GM12878 (cell line): Measurements from ENCODE around the gene FSTL4. TPM values are rescaled to one million over a fixed set of nuclear protein-coding genes. Genes with fewer than 3 reads are reported as not detected.

Experiments used
- ATAC-seq: fragments of 200-7000 bp; cut with Tn5 transposase; 3 replicates; pipeline ENCODE4 v1.9.1; 2020; ENCODE audit warnings: mild to moderate bottlenecking, moderate library complexity
- BruUV-seq: library from RNA; stranded (reverse); fragments of 400-500 nt; replicated peaks from 2 replicates; lab custom pipeline; 2021; lab: Mats Ljungman, UMichigan
- CTCF ChIA-PET: fragments of 300-600 bp; sonication (Branson Sonifier 250); formaldehyde crosslinking; extraction: SDS; loops from one replicate; lab custom pipeline; 2021; ENCODE audit warnings: inconsistent platforms; lab: Yijun Ruan, JAX
- POLR2A ChIA-PET: fragments of 350-600 bp; formaldehyde crosslinking; extraction: SDS; loops from one replicate; lab custom pipeline; 2021; ENCODE audit warnings: inconsistent platforms; lab: Charles Lee
- RAD21 ChIA-PET: fragments of 300-600 bp; sonication (Branson Sonifier 250); formaldehyde crosslinking; loops from one replicate; lab custom pipeline; 2023; ENCODE audit warnings: antibody characterized with exemption; ENCODE audit not compliant: unreplicated experiment; lab: Charles Lee
- SMC1A ChIA-PET: fragments of 300-600 bp; sonication (Branson Sonifier 250); formaldehyde crosslinking; loops from one replicate; lab custom pipeline; 2023; ENCODE audit not compliant: unreplicated experiment, uncharacterized antibody; lab: Charles Lee
- DNase-seq: peaks from one replicate; pipeline ENCODE4 v3.0.0-alpha.2; 2011; ENCODE audit warnings: low read depth, low spot score
- FAIRE-seq: peaks from 3 replicates; lab custom pipeline; 2011; peaks lifted over from hg19 to GRCh38; lab: Jason Lieb, UNC
- H2AFZ ChIP-seq: 2 replicates; pipeline ENCODE4 v1.6.0; 2011; ENCODE audit warnings: low read depth, low read length, control low read depth; ENCODE audit not compliant: control insufficient read depth
- H3K27ac ChIP-seq: 2 replicates; pipeline ENCODE4 v1.5.1; 2011; ENCODE audit warnings: control low read depth; ENCODE audit not compliant: control insufficient read depth, insufficient read depth
- H3K27me3 ChIP-seq, 2 experiments: replicated peaks in 1 of 2; 2 replicates each; pipeline versions ENCODE4 v1.6.0 to v1.6.1; 2011; ENCODE audit warnings: low read length in 1 of 2; ENCODE audit not compliant: control insufficient read depth in 2 of 2, insufficient read depth in 2 of 2
- H3K36me3 ChIP-seq, 2 experiments: 2 replicates each; pipeline ENCODE4 v1.5.1; 2011; ENCODE audit warnings: low read length in 1 of 2; ENCODE audit not compliant: control insufficient read depth in 2 of 2, insufficient read depth in 2 of 2
- H3K4me1 ChIP-seq: 2 replicates; pipeline ENCODE4 v1.6.1; 2011; ENCODE audit warnings: mild to moderate bottlenecking, low read length, moderate library complexity, mixed read lengths; ENCODE audit not compliant: control insufficient read depth, insufficient read depth
- H3K4me2 ChIP-seq: 2 replicates; pipeline ENCODE4 v1.6.0; 2011; ENCODE audit warnings: control low read depth; ENCODE audit not compliant: control insufficient read depth, insufficient read depth
- H3K4me3 ChIP-seq: fragments of 200-600 bp; sonication (generic); 2 replicates; pipeline ENCODE4 v1.5.1; 2016
- H3K79me2 ChIP-seq: 2 replicates; pipeline ENCODE4 v1.6.0; 2011; ENCODE audit warnings: low read length; ENCODE audit not compliant: control insufficient read depth, insufficient read depth
- H3K9ac ChIP-seq: 2 replicates; pipeline ENCODE4 v1.8.0; 2011; ENCODE audit warnings: low read length, control low read depth, mixed read lengths; ENCODE audit not compliant: control insufficient read depth, insufficient read depth
- H3K9me3 ChIP-seq: replicated peaks from 3 replicates; pipeline ENCODE4 v1.5.1; 2011; ENCODE audit warnings: mild to moderate bottlenecking, low read length; ENCODE audit not compliant: control insufficient read depth, insufficient read depth
- H4K20me1 ChIP-seq: 2 replicates; pipeline ENCODE4 v1.6.0; 2011; ENCODE audit not compliant: control insufficient read depth, insufficient read depth
- BACH1 ChIP-seq: fragments of 450-650 bp; IDR thresholded peaks from 2 replicates; pipeline ENCODE4 v1.6.1; 2017; ENCODE audit warnings: mild to moderate bottlenecking, borderline replicate concordance
- BHLHE40 ChIP-seq, 2 experiments: fragments of 450-650 bp in 1 of 2; IDR thresholded peaks; 2 replicates each; pipeline ENCODE4 v1.6.1; 2011 to 2017; ENCODE audit warnings: low read depth in 2 of 2, borderline replicate concordance in 1 of 2, improper control_type of control experiment in 1 of 2, low read length in 1 of 2, mild to moderate bottlenecking in 1 of 2
- CREM ChIP-seq: IDR thresholded peaks from 2 replicates; pipeline ENCODE4 v1.6.1; 2014; ENCODE audit warnings: antibody characterized with exemption, low read depth
- EZH2 ChIP-seq: IDR thresholded peaks from 2 replicates; pipeline ENCODE4 v1.6.1; 2012; ENCODE audit warnings: low read depth, mild to moderate bottlenecking, control low read depth, inconsistent platforms, low read length, borderline replicate concordance; ENCODE audit not compliant: control insufficient read depth
- GATAD2B ChIP-seq: fragments of 450-650 bp; conservative IDR thresholded peaks from 2 replicates; pipeline ENCODE4 v1.6.1; 2017; ENCODE audit warnings: low read depth, mild to moderate bottlenecking, moderate library complexity
- IKZF1 ChIP-seq: fragments of 450-650 bp; conservative IDR thresholded peaks from 2 replicates; pipeline ENCODE4 v1.6.1; 2017; ENCODE audit warnings: antibody characterized with exemption, mild to moderate bottlenecking
- IKZF2 ChIP-seq, 2 experiments: fragments of 450-650 bp; IDR thresholded peaks; 2 replicates each; pipeline ENCODE4 v1.6.1; 2017; ENCODE audit warnings: mild to moderate bottlenecking in 2 of 2, moderate library complexity in 2 of 2
- LARP7 ChIP-seq: fragments of 450-650 bp; IDR thresholded peaks from 2 replicates; pipeline ENCODE4 v1.6.1; 2017; ENCODE audit warnings: mild to moderate bottlenecking
- NFXL1 ChIP-seq: fragments of 450-650 bp; IDR thresholded peaks from 2 replicates; pipeline ENCODE4 v1.6.1; 2017; ENCODE audit warnings: antibody characterized with exemption, mild to moderate bottlenecking, borderline replicate concordance
- NFYA ChIP-seq: IDR thresholded peaks from 2 replicates; pipeline ENCODE4 v1.6.1; 2011; ENCODE audit warnings: low read depth, mild to moderate bottlenecking, low read length, improper control_type of control experiment, borderline replicate concordance
- NR2C1 ChIP-seq: fragments of 450-650 bp; IDR thresholded peaks from 2 replicates; pipeline ENCODE4 v1.6.1; 2017; ENCODE audit warnings: antibody characterized with exemption, mild to moderate bottlenecking, moderate library complexity
- NR2F1 ChIP-seq: fragments of 450-650 bp; conservative IDR thresholded peaks from 2 replicates; pipeline ENCODE4 v1.6.1; 2017; ENCODE audit warnings: mild to moderate bottlenecking
- RAD21 ChIP-seq: IDR thresholded peaks from 2 replicates; pipeline ENCODE4 v1.6.1; 2011; ENCODE audit warnings: mild to moderate bottlenecking, low read depth, low read length, moderate library complexity; ENCODE audit not compliant: insufficient read depth
- RUNX3 ChIP-seq: IDR thresholded peaks from 2 replicates; pipeline ENCODE4 v1.6.1; 2012; ENCODE audit warnings: low read length, inconsistent platforms
- SMC3 ChIP-seq: IDR thresholded peaks from 2 replicates; pipeline ENCODE4 v1.6.1; 2011; ENCODE audit warnings: low read length, improper control_type of control experiment, borderline replicate concordance
- TCF7 ChIP-seq: IDR thresholded peaks from 2 replicates; pipeline ENCODE4 v1.6.1; 2014; ENCODE audit warnings: antibody characterized with exemption, borderline replicate concordance
- YY1 ChIP-seq: IDR thresholded peaks from 2 replicates; pipeline ENCODE4 v1.6.1; 2011; ENCODE audit warnings: low read depth, mild to moderate bottlenecking, low read length
- WGBS: methylation state at CpG from one replicate; pipeline ENCODE4 v1.1.6; 2016; ENCODE audit warnings: low lambda C conversion rate; ENCODE audit not compliant: insufficient replicate concordance, insufficient coverage; ENCODE audit errors: missing lambda C conversion rate; 5-methylcytosine and 5-hydroxymethylcytosine counted together
- in situ Hi-C: fragments of 300-500 bp; cut with MboI; formaldehyde crosslinking; loops from 9 replicates; pipeline ENCODE4 v1.14.3; 2018; ENCODE audit warnings: mixed read lengths
- intact Hi-C: fragments of 100-400 bp; cut with micrococcal nuclease; formaldehyde crosslinking; loops from one replicate; pipeline ENCODE4 v1.14.2; 2022; ENCODE audit not compliant: unreplicated experiment
- polyA plus RNA-seq, 11 experiments: library from polyadenylated mRNA; depleted of rRNA in 4 of 11; unstranded in 6 of 11; stranded (reverse) in 5 of 11; fragments of >200 nt; fragmentation: Nextera tagmentation in 4 of 11; fragmentation: Illumina TruSeq in 1 of 11; extraction: Ambion mirVana in 4 of 11; extraction: Trizol in 1 of 11; gene quantifications; 1 replicate in 1 of 11; 2 replicates in 10 of 11; pipeline versions ENCODE4 v1.2.1 to v1.2.3, GENCODE V29; 2011 to 2016; ENCODE audit warnings: inconsistent platforms in 2 of 11, missing spikeins in 2 of 11, low read depth in 1 of 11
- total RNA-seq, 4 experiments: library from RNA; depleted of rRNA in 3 of 4; stranded (reverse); fragments of >200 nt in 3 of 4; fragmentation: Illumina TruSeq in 1 of 4; extraction: Trizol in 1 of 4; gene quantifications; 2 replicates each; pipeline versions ENCODE4 v1.2.1 to v1.2.3, GENCODE V29; 2013 to 2021
- TF ChIP-seq, protein P1 (sequence below): IDR thresholded peaks from 2 replicates; pipeline ENCODE4 v1.6.1; 2012; ENCODE audit warnings: low read depth, low read length, improper control_type of control experiment
- TF ChIP-seq, protein P2 (sequence below), 3 experiments: IDR thresholded peaks in 2 of 3; conservative IDR thresholded peaks in 1 of 3; 2 replicates each; pipeline ENCODE4 v1.5.1; 2011; ENCODE audit warnings: low read depth in 3 of 3, low read length in 3 of 3, mild to moderate bottlenecking in 3 of 3, control low read depth in 2 of 3, moderate library complexity in 2 of 3, inconsistent platforms in 1 of 3, mixed read lengths in 1 of 3; ENCODE audit not compliant: control insufficient read depth in 2 of 3, insufficient read depth in 1 of 3; ENCODE audit errors: extremely low read depth in 1 of 3

FSTL4 gene
- total and polyA plus RNA-seq, 10 of the 15 experiments (the other 5 are each of a cell fraction or from before 2014, with no cell fraction given): 0.01 to 0.79 (median 0.21) TPM; not detected in 6

DNA sequence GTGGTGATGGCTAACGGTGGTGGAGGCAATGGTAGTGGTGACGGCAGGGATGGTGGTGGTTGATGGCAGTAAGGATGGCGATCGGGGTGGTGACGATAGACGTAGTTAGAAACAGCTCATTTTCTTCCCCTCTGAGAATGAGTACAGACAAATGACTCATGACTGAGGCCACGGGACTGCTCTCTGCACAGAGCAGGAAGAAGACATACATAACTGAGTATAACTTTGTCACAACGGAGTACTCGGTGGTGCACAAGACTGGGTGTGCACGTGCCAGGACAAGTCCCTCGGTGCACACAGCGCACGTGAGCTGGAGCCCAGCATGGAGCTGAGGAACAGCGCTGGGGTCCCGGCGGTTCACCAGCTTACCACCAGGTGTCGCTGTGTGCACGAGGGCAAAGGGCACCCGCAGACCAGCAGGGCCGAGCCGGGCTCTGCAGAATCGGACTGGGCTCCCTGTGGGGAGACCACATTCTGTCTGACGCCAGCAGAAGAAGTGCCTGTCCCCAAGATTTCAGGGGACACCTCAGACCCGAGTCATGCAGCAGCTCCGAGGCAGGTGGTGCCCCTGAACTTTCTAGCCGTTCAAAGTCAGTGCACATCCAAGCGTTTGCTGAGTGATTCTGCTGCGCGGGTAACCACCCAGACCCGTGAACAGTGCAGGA, 188.6 kb downstream of the FSTL4 start:
- ChIA-PET POLR2A (no interaction called here), CTCF (interaction anchor here (0.6 to 4.0 kb wide), 74 partner anchors 10 to 746 kb away, joined by 3 to 51 read pairs (median 4); no protein-coding TSS in a partner anchor), RAD21 (interaction anchor here (0.6 to 2.0 kb wide), 19 partner anchors 15 to 545 kb away, joined by 3 to 20 read pairs (median 3); partner anchors contain the start of gene C5orf15), SMC1A (interaction anchor here (0.6 to 3.0 kb wide), 20 partner anchors 10 to 555 kb away, joined by 3 to 19 read pairs (median 4); no protein-coding TSS in a partner anchor)
- no peak overlapping the region for H3K9ac ChIP-seq
- no peaks in the 10 kb centered on the region for H3K9me3 ChIP-seq
- H3K4me1 ChIP-seq: 0 out of 2 replicates have a peak, but pooled peaks cover 4% of the 10 kb centered on the region
- peak overlapping the region; percentile 19; the same call in 1 of the 2 replicates for H3K4me2 ChIP-seq
- TF ChIP-seq NFXL1 (no peak), YY1 (peak; percentile 60; the same call in 1 of the 2 replicates), NFYA (no peak), TCF7 (no peak), GATAD2B (0 out of 2 replicates have a peak, but pooled peaks have one; percentile 33), BACH1 (0 out of 2 replicates have a peak, but pooled peaks have one; percentile 39), RUNX3 (0 out of 2 replicates have a peak, but pooled peaks have one; percentile 32), NR2F1 (peak; percentile 100), IKZF2 (IDR thresholded peaks at IDR 0.05) (peak in 1 of 2 experiments; percentile 16; a peak in 1 of 4 replicates), NR2C1 (peak; percentile 81), EZH2 (no peak), BHLHE40 (IDR thresholded peaks at IDR 0.05; ENCODE audit: borderline replicate concordance in 1 of 2, low read depth in 2 of 2, low read length in 1 of 2) (peak; percentile 98 to 99), SMC3 (peak; percentile 74), IKZF1 (peak; percentile 50), CREM (0 out of 2 replicates have a peak, but pooled peaks have one; percentile 27), RAD21 (peak; percentile 65), LARP7 (peak; percentile 66; the same call in 1 of the 2 replicates)
- TF ChIP-seq, protein P1, sequence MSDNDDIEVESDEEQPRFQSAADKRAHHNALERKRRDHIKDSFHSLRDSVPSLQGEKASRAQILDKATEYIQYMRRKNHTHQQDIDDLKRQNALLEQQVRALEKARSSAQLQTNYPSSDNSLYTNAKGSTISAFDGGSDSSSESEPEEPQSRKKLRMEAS: peak; percentile 29; the same call in 1 of the 2 replicates
- TF ChIP-seq, protein P2, sequence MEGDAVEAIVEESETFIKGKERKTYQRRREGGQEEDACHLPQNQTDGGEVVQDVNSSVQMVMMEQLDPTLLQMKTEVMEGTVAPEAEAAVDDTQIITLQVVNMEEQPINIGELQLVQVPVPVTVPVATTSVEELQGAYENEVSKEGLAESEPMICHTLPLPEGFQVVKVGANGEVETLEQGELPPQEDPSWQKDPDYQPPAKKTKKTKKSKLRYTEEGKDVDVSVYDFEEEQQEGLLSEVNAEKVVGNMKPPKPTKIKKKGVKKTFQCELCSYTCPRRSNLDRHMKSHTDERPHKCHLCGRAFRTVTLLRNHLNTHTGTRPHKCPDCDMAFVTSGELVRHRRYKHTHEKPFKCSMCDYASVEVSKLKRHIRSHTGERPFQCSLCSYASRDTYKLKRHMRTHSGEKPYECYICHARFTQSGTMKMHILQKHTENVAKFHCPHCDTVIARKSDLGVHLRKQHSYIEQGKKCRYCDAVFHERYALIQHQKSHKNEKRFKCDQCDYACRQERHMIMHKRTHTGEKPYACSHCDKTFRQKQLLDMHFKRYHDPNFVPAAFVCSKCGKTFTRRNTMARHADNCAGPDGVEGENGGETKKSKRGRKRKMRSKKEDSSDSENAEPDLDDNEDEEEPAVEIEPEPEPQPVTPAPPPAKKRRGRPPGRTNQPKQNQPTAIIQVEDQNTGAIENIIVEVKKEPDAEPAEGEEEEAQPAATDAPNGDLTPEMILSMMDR (IDR thresholded peaks at IDR 0.05 in 2 of 3, conservative IDR thresholded peaks at IDR 0.05 in 1 of 3; ENCODE audit: control insufficient read depth in 2 of 3, extremely low read depth in 1 of 3, insufficient read depth in 1 of 3, low read depth in 3 of 3, low read length in 3 of 3): peak; percentile 87 to 93 (median 91)
- intact Hi-C loops: loop anchor here (1.0 to 5.0 kb wide), 4 partner anchors 37 to 521 kb away; no protein-coding TSS in a partner anchor
- DNase-seq (peak; percentile 16), FAIRE-seq (peak; percentile 83), ATAC-seq (peak; percentile 92)
- H3K79me2 ChIP-seq: no peaks in the 10 kb centered on the region
- no TSS peak for BruUV-seq
- peak overlapping the region; percentile 10; the same call in 1 of the 2 replicates for H2AFZ ChIP-seq
- H3K27me3 ChIP-seq: peaks cover 3% of the 10 kb centered on the region in 2 experiments; a peak in 1 of 4 replicates
- H3K27ac ChIP-seq: no peak overlapping the region
- 12% methylated on average over 30 of the region's 30 CpGs for WGBS
- in situ Hi-C loops: loop anchor here (5.0 kb wide), 1 partner anchor 519 kb away; no protein-coding TSS in a partner anchor
- no peak overlapping the region for H3K4me3 ChIP-seq
- no peaks in the 10 kb centered on the region; the same call in 1 of the 2 replicates for H4K20me1 ChIP-seq
- no peaks in the 10 kb centered on the region for H3K36me3 ChIP-seq
